Right lobe of liver (tissue), 4 donors: Measurements from ENCODE around the gene PDXDC1.
"Not testable (repeated sequence)": the region's sequence is repeated elsewhere in the genome, so short reads cannot be mapped to it uniquely, and the experiment has no call there.

Experiments
- POLR2A ChIP-seq: fragments of 450-650 bp; IDR thresholded peaks from one replicate; pipeline ENCODE4 v1.6.1; 2017; ENCODE audit warnings: antibody characterized with exemption, mild to moderate bottlenecking
- TF ChIP-seq, protein P1 (sequence below), 4 donors: fragments of 200-600 bp in 3 of 4; fragments of 450-650 bp in 1 of 4; IDR thresholded peaks; one replicate each; pipeline versions ENCODE4 v1.5.1 to v1.8.0; 2016 to 2022; ENCODE audit warnings: antibody characterized with exemption in 4 of 4, mild to moderate bottlenecking in 2 of 4
- donor health status: DM: no; HTN: no; CAD: no.
- donor health status: DM: no; HTN: no; CAD: no.
- donor health status: DM: no; HTN: yes; CAD: no.

DNA sequence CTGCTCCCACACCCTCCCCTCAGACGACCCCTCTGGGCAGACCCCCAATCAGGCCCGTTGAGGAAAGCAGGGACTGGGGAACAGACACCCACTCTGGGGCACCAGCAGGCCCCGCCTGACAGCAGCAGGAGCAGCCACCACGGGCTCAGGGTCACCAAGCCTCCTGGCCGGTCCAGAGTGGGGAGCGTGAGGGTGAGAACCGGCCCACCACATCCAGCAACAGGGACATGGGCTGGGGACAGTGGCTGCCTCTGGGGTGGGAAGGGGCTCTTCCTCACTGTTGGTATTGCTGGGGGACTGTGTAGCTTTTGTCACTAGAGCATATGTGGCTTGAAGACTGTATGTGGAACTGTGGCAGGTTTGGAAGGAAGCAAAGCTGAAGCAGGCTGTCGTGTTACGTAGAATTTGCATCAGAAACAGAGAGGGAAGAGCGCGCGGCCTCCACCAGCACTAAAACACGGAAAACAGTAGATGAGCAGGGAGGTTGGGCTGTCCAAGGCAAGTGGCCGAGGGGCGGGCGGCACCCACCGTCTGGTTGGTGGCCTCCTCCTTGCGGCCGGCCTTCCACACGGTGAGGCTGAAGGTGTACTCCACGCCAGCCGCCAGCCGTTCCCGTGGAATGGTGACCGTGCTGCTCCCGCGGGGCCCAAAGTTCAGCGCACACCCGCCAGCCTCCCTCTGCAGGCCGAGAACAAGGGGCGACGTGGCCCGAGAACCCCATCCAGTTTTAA is 160.1 kb downstream of the PDXDC1 start:
- TF ChIP-seq, protein P1, sequence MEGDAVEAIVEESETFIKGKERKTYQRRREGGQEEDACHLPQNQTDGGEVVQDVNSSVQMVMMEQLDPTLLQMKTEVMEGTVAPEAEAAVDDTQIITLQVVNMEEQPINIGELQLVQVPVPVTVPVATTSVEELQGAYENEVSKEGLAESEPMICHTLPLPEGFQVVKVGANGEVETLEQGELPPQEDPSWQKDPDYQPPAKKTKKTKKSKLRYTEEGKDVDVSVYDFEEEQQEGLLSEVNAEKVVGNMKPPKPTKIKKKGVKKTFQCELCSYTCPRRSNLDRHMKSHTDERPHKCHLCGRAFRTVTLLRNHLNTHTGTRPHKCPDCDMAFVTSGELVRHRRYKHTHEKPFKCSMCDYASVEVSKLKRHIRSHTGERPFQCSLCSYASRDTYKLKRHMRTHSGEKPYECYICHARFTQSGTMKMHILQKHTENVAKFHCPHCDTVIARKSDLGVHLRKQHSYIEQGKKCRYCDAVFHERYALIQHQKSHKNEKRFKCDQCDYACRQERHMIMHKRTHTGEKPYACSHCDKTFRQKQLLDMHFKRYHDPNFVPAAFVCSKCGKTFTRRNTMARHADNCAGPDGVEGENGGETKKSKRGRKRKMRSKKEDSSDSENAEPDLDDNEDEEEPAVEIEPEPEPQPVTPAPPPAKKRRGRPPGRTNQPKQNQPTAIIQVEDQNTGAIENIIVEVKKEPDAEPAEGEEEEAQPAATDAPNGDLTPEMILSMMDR (IDR thresholded peaks at IDR 0.05), result not testable (repeated sequence)
- TF ChIP-seq POLR2A, result not testable (repeated sequence)
